T-helper 1 cell treated with Interleukin-12 subunit alpha and Interleukin-12 subunit beta and Interleukin-4 antibody, amounts not matched to agents 30 μg/mL and 1 μg/mL, for 36 hours (primary cell): ENCODE results near the gene TRIM58.

Experiments used
- H3K27ac Mint-ChIP-seq: one replicate; pipeline ENCODE4 v1.8.0; 2021; ENCODE audit warnings: mild to moderate bottlenecking, mixed read lengths
- H3K27me3 Mint-ChIP-seq: one replicate; pipeline ENCODE4 v1.8.0; 2021; ENCODE audit warnings: low read depth, mixed read lengths
- H3K36me3 Mint-ChIP-seq: one replicate; pipeline ENCODE4 v1.8.0; 2021; ENCODE audit warnings: low read depth, mixed read lengths
- H3K4me1 Mint-ChIP-seq: one replicate; pipeline ENCODE4 v1.8.0; 2021; ENCODE audit warnings: low read depth, mixed read lengths
- H3K4me3 Mint-ChIP-seq: one replicate; pipeline ENCODE4 v1.8.0; 2021; ENCODE audit warnings: mild to moderate bottlenecking, moderate library complexity, mixed read lengths
- H3K9me3 Mint-ChIP-seq: one replicate; pipeline ENCODE4 v1.8.0; 2021; ENCODE audit warnings: mixed read lengths

TRIM58 gene

GRCh38 chr1:247908766-247909165 lies 51.8 kb downstream of the TRIM58 start:
- peaks cover 24% of the 10 kb centered on the region for H3K4me1 Mint-ChIP-seq
- H3K27ac Mint-ChIP-seq = no peak overlapping the region
- H3K27me3 Mint-ChIP-seq = no peaks in the 10 kb centered on the region
- H3K4me3 Mint-ChIP-seq = no peak overlapping the region
- H3K9me3 Mint-ChIP-seq = peaks cover 12% of the 10 kb centered on the region
- H3K36me3 Mint-ChIP-seq = no peaks in the 10 kb centered on the region

GRCh38 chr1:247913786-247914185 lies 56.8 kb downstream of the TRIM58 start:
- Mint-ChIP-seq H3K27me3 (no peaks in the 10 kb centered on the region), H3K36me3 (no peaks in the 10 kb centered on the region), H3K27ac (no peak overlapping the region), H3K4me3 (no peak overlapping the region), H3K4me1 (no peaks in the 10 kb centered on the region), H3K9me3 (peaks cover 4% of the 10 kb centered on the region)

GRCh38 chr1:247914941-247915662 lies 58.1 kb downstream of the TRIM58 start:
- H3K27me3 Mint-ChIP-seq = no peaks in the 10 kb centered on the region
- no peaks in the 10 kb centered on the region for H3K9me3 Mint-ChIP-seq
- no peak overlapping the region for H3K4me3 Mint-ChIP-seq
- no peaks in the 10 kb centered on the region for H3K4me1 Mint-ChIP-seq
- H3K27ac Mint-ChIP-seq = no peak overlapping the region
- H3K36me3 Mint-ChIP-seq = no peaks in the 10 kb centered on the region

- no peaks in the 10 kb centered on the region for H3K9me3 Mint-ChIP-seq
- H3K36me3 Mint-ChIP-seq = no peaks in the 10 kb centered on the region
- H3K27me3 Mint-ChIP-seq = no peaks in the 10 kb centered on the region
- no peak within 1 kb of the TSS for H3K4me3 Mint-ChIP-seq
- no peaks in the 10 kb centered on the region for H3K4me1 Mint-ChIP-seq
- no peak within 1 kb of the TSS for H3K27ac Mint-ChIP-seq
Observed at GRCh38 chr1:247919952-247920351, 63.0 kb downstream of the TRIM58 start, which contains the start of gene OR2T8. Gene OR2T8, plus strand, starts transcription at chr1:247920252. Its CDS starts 766 bp downstream, at chr1:247921018.

- H3K4me1 Mint-ChIP-seq = no peaks in the 10 kb centered on the region
- H3K4me3 Mint-ChIP-seq = no peak overlapping the region
- H3K36me3 Mint-ChIP-seq = no peaks in the 10 kb centered on the region
- H3K27me3 Mint-ChIP-seq = no peaks in the 10 kb centered on the region
- H3K27ac Mint-ChIP-seq = no peak overlapping the region
- H3K9me3 Mint-ChIP-seq = no peaks in the 10 kb centered on the region
Observed at GRCh38 chr1:247923941-247924340, 67.0 kb downstream of the TRIM58 start.

GRCh38 chr1:247924868-247925267 lies 67.9 kb downstream of the TRIM58 start, which contains the start of gene OR2AJ1:
Gene OR2AJ1, plus strand, starts transcription at chr1:247924889. Its CDS starts 8,880 bp downstream, at chr1:247933769.
- H3K27me3 Mint-ChIP-seq = no peaks in the 10 kb centered on the region
- H3K27ac Mint-ChIP-seq = no peak within 1 kb of the TSS
- no peak within 1 kb of the TSS for H3K4me3 Mint-ChIP-seq
- H3K9me3 Mint-ChIP-seq = no peaks in the 10 kb centered on the region
- no peaks in the 10 kb centered on the region for H3K4me1 Mint-ChIP-seq
- H3K36me3 Mint-ChIP-seq = no peaks in the 10 kb centered on the region
